Endodermal cell (in vitro differentiated cells): Measurements from ENCODE around the gene CCDC27. TPM values are rescaled to one million over a fixed set of nuclear protein-coding genes. Genes with fewer than 3 reads are reported as not detected.

Source experiments
- DNase-seq: peaks from one replicate; pipeline ENCODE4 v3.0.0-alpha.2; 2017
- H3K27ac ChIP-seq: 2 replicates; pipeline ENCODE4 v1.5.1; 2013; ENCODE audit warnings: mild to moderate bottlenecking, low read depth, low read length, moderate library complexity
- H3K27me3 ChIP-seq: 2 replicates; pipeline ENCODE4 v1.6.1; 2013; ENCODE audit warnings: mild to moderate bottlenecking, low read length, moderate library complexity; ENCODE audit not compliant: insufficient read depth, control insufficient read depth, poor library complexity, severe bottlenecking
- H3K36me3 ChIP-seq: 2 replicates; pipeline ENCODE4 v1.7.0; 2013; ENCODE audit warnings: mild to moderate bottlenecking, low read length, moderate library complexity; ENCODE audit not compliant: control insufficient read depth, insufficient read depth
- H3K4me1 ChIP-seq: one replicate; pipeline ENCODE4 v1.7.0; 2013; ENCODE audit warnings: low read length; ENCODE audit not compliant: control insufficient read depth, insufficient read depth
- H3K4me3 ChIP-seq: 2 replicates; pipeline ENCODE4 v1.5.1; 2013; ENCODE audit warnings: mild to moderate bottlenecking, low read length, moderate library complexity
- H3K9ac ChIP-seq: 2 replicates; pipeline ENCODE4 v1.6.1; 2013; ENCODE audit warnings: mild to moderate bottlenecking, low read length, moderate library complexity; ENCODE audit not compliant: poor library complexity, severe bottlenecking; ENCODE audit errors: extremely low read depth
- H3K9me3 ChIP-seq: 2 replicates; pipeline ENCODE4 v1.6.1; 2013; ENCODE audit warnings: mild to moderate bottlenecking, low read length, moderate library complexity; ENCODE audit not compliant: control insufficient read depth
- H3K27ac Mint-ChIP-seq: 2 replicates; pipeline ENCODE4 v1.8.0; 2020; ENCODE audit warnings: mixed read lengths
- H3K27me3 Mint-ChIP-seq: 2 replicates; pipeline ENCODE4 v1.8.0; 2021; ENCODE audit warnings: mild to moderate bottlenecking, mixed read lengths; ENCODE audit not compliant: insufficient read depth
- H3K36me3 Mint-ChIP-seq: 2 replicates; pipeline ENCODE4 v1.8.0; 2020; ENCODE audit warnings: low read depth, mixed read lengths
- H3K4me1 Mint-ChIP-seq: 2 replicates; pipeline ENCODE4 v1.8.0; 2020; ENCODE audit warnings: mixed read lengths
- H3K4me3 Mint-ChIP-seq: 2 replicates; pipeline ENCODE4 v1.8.0; 2020; ENCODE audit warnings: mild to moderate bottlenecking, moderate library complexity, mixed read lengths
- H3K9me3 Mint-ChIP-seq: 2 replicates; pipeline ENCODE4 v1.8.0; 2020; ENCODE audit warnings: mild to moderate bottlenecking, mixed read lengths
- CTCF ChIP-seq: fragments of 200-600 bp; sonication (generic); conservative IDR thresholded peaks from 2 replicates; pipeline ENCODE4 v1.5.0; 2021; ENCODE audit warnings: antibody characterized with exemption, mild to moderate bottlenecking
- WGBS, 2 experiments: methylation state at CpG; one replicate each; pipeline versions ENCODE4 v1.1.5 to v1.1.7; 2013; ENCODE audit warnings: missing lambda C conversion rate in 2 of 2, mixed read lengths in 1 of 2; ENCODE audit not compliant: insufficient coverage in 1 of 2, insufficient read length in 1 of 2; 5-methylcytosine and 5-hydroxymethylcytosine counted together
- total RNA-seq, 2 donors: library from RNA; stranded (reverse); fragmentation: NEBNext Ultra II Directional in 1 of 2; extraction: Animal tissue kit (Norgen Biotek cat#: 25700) in 1 of 2; gene quantifications; 2 replicates in 1 of 2; 3 replicates in 1 of 2; pipeline ENCODE4 v1.2.1, GENCODE V29; 2021

The CCDC27 gene
- total RNA-seq, 2 donors from 2014 or later, result not detected

GRCh38 chr1:3703786-3704371 lies 48.4 kb upstream of the CCDC27 start:
- H3K27ac ChIP-seq, result no peak overlapping the region
- H3K27me3 ChIP-seq, result peaks cover 10% of the 10 kb centered on the region
- H3K9me3 ChIP-seq, result no peaks in the 10 kb centered on the region
- no peak overlapping the region for H3K4me3 ChIP-seq
- 90 to 92% methylated on average over 21 to 28 of the region's 28 CpGs for WGBS, 2 experiments
- H3K9ac ChIP-seq, result no peak overlapping the region
- Mint-ChIP-seq H3K4me1 (peaks cover 4% of the 10 kb centered on the region), H3K9me3 (no peaks in the 10 kb centered on the region), H3K4me3 (no peak overlapping the region), H3K27me3 (peaks cover 11% of the 10 kb centered on the region), H3K36me3 (no peaks in the 10 kb centered on the region), H3K27ac (no peak overlapping the region)
- DNase-seq, result no peak
- H3K4me1 ChIP-seq, result no peaks in the 10 kb centered on the region
- no peaks in the 10 kb centered on the region for H3K36me3 ChIP-seq
- no peak for TF ChIP-seq CTCF

- Histone ChIP-seq H3K9ac (no peak overlapping the region), H3K4me3 (no peak overlapping the region), H3K27me3 (peaks cover 10% of the 10 kb centered on the region), H3K27ac (no peak overlapping the region), H3K36me3 (no peaks in the 10 kb centered on the region), H3K9me3 (no peaks in the 10 kb centered on the region), H3K4me1 (no peaks in the 10 kb centered on the region)
- TF ChIP-seq CTCF, result no peak
- no peak for DNase-seq
- peaks cover 4% of the 10 kb centered on the region for H3K4me1 Mint-ChIP-seq
- no peaks in the 10 kb centered on the region for H3K9me3 Mint-ChIP-seq
- no peak overlapping the region for H3K27ac Mint-ChIP-seq
- 89 to 91% methylated on average over 16 to 19 of the region's 19 CpGs for WGBS, 2 experiments
- peaks cover 6% of the 10 kb centered on the region for H3K27me3 Mint-ChIP-seq
- no peak overlapping the region for H3K4me3 Mint-ChIP-seq
- H3K36me3 Mint-ChIP-seq, result no peaks in the 10 kb centered on the region
Observed at GRCh38 chr1:3705341-3705950, 46.8 kb upstream of the CCDC27 start.

GRCh38 chr1:3706651-3707297 lies 45.5 kb upstream of the CCDC27 start:
- no peak overlapping the region for H3K4me3 Mint-ChIP-seq
- Histone ChIP-seq H3K4me1 (no peaks in the 10 kb centered on the region), H3K9me3 (no peaks in the 10 kb centered on the region), H3K36me3 (no peaks in the 10 kb centered on the region), H3K9ac (no peak overlapping the region), H3K4me3 (no peak overlapping the region), H3K27ac (no peak overlapping the region), H3K27me3 (peaks cover 10% of the 10 kb centered on the region)
- no peaks in the 10 kb centered on the region for H3K36me3 Mint-ChIP-seq
- peaks cover 4% of the 10 kb centered on the region for H3K27me3 Mint-ChIP-seq
- WGBS, 2 experiments, result 87 to 99% methylated on average over 13 to 26 of the region's 26 CpGs
- H3K27ac Mint-ChIP-seq, result no peak overlapping the region
- H3K4me1 Mint-ChIP-seq, result peaks cover 4% of the 10 kb centered on the region
- TF ChIP-seq CTCF, result no peak
- DNase-seq, result no peak
- H3K9me3 Mint-ChIP-seq, result no peaks in the 10 kb centered on the region
